ENCODE data around the gene DNAJC2. TPM values are rescaled to one million over a fixed set of nuclear protein-coding genes. Genes with fewer than 3 reads are reported as not detected.

DNAJC2 gene, protein sequence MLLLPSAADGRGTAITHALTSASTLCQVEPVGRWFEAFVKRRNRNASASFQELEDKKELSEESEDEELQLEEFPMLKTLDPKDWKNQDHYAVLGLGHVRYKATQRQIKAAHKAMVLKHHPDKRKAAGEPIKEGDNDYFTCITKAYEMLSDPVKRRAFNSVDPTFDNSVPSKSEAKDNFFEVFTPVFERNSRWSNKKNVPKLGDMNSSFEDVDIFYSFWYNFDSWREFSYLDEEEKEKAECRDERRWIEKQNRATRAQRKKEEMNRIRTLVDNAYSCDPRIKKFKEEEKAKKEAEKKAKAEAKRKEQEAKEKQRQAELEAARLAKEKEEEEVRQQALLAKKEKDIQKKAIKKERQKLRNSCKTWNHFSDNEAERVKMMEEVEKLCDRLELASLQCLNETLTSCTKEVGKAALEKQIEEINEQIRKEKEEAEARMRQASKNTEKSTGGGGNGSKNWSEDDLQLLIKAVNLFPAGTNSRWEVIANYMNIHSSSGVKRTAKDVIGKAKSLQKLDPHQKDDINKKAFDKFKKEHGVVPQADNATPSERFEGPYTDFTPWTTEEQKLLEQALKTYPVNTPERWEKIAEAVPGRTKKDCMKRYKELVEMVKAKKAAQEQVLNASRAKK
- total RNA-seq (13.6 and 15.0 TPM in 2 replicates), polyA plus RNA-seq (22.0 and 24.4 TPM in 2 replicates), polyA minus RNA-seq (ENCODE audit: low replicate concordance) (0.44 and 1.1 TPM in 2 replicates)
- polyA plus RNA-seq (2012): 22.0 and 22.9 TPM in 2 replicates

- Histone ChIP-seq H3K79me2 (ENCODE audit: control insufficient read depth, insufficient read depth, low read length) (peaks cover 64% of the 10 kb centered on the region), H3K4me2 (ENCODE audit: extremely low read depth, insufficient read depth, low read length) (peak within 1 kb of the TSS; percentile 78), H3K4me3 (replicated peaks in 1 of 4; ENCODE audit: control extremely low read depth in 1 of 4, insufficient read depth in 1 of 4, low read depth in 3 of 4, low read length in 4 of 4) (peak within 1 kb of the TSS; percentile 63 to 97 (median 88)), H3K9me3 (ENCODE audit: control insufficient read depth, insufficient read depth, low read depth, low read length) (no peaks in the 10 kb centered on the region), H3K36me3 (ENCODE audit: control insufficient read depth, insufficient read depth, low read length) (peaks cover 9% of the 10 kb centered on the region), H3K4me1 (ENCODE audit: control insufficient read depth, extremely low read depth, insufficient read depth, low read length) (peaks cover 6% of the 10 kb centered on the region), H3K27ac (ENCODE audit: insufficient read depth, low read length) (peak within 1 kb of the TSS; percentile 91), H2AFZ (ENCODE audit: low read length) (peak within 1 kb of the TSS; percentile 69), H4K20me1 (ENCODE audit: control insufficient read depth, extremely low read depth, insufficient read depth, low read length) (no peaks in the 10 kb centered on the region), H3K27me3 (ENCODE audit: control insufficient read depth, insufficient read depth, low read length) (no peaks in the 10 kb centered on the region), H3K9ac (ENCODE audit: insufficient read depth, low read length) (peak within 1 kb of the TSS; percentile 84)
- peak; percentile 94 to 96 for DNase-seq (ENCODE audit: low read depth in 2 of 2)
- TF ChIP-seq EZH2 (IDR thresholded peaks at IDR 0.05; ENCODE audit: low read length, missing control alignments) (no peak), CTCF (conservative IDR thresholded peaks at IDR 0.05 in 1 of 2, IDR thresholded peaks at IDR 0.05 in 1 of 2; ENCODE audit: low read depth in 1 of 2, low read length in 2 of 2) (no peak)
These were observed at the start of gene DNAJC2 for GRCh38 chr7:103344453-103345149. TSS of gene DNAJC2 (minus strand) at chr7:103344767. CDS start at chr7:103344622, 145 bp downstream.

DNA sequence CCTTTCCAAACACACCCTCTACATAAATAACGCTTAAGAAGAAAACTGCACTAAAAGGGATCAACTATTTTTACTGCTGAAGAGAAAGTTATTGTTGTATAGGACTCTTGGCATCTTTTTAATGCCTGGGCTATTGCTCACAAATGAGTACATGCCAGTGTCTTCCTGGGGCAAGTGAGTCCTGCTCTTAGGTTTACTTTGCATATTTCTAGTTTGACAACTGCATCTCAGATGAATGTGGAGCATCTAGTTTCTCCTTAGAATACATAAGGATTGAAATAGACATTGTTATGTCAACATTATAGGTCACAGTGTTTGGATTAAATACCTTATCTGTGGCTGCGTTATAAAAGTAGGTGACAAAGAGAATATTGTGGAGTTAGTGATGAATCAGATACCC lies 47.4 kb upstream of the DNAJC2 start:
- Histone ChIP-seq H3K4me3 (replicated peaks in 1 of 4; ENCODE audit: control extremely low read depth in 1 of 4, insufficient read depth in 1 of 4, low read depth in 3 of 4, low read length in 4 of 4) (no peak overlapping the region), H3K9ac (ENCODE audit: insufficient read depth, low read length) (no peak overlapping the region), H3K27me3 (ENCODE audit: control insufficient read depth, insufficient read depth, low read length) (no peaks in the 10 kb centered on the region), H4K20me1 (ENCODE audit: control insufficient read depth, extremely low read depth, insufficient read depth, low read length) (no peaks in the 10 kb centered on the region), H3K9me3 (ENCODE audit: control insufficient read depth, insufficient read depth, low read depth, low read length) (no peaks in the 10 kb centered on the region), H3K27ac (ENCODE audit: insufficient read depth, low read length) (no peak overlapping the region), H3K4me2 (ENCODE audit: extremely low read depth, insufficient read depth, low read length) (no peak overlapping the region), H3K36me3 (ENCODE audit: control insufficient read depth, insufficient read depth, low read length) (no peaks in the 10 kb centered on the region), H2AFZ (ENCODE audit: low read length) (no peak overlapping the region), H3K79me2 (ENCODE audit: control insufficient read depth, insufficient read depth, low read length) (no peaks in the 10 kb centered on the region), H3K4me1 (ENCODE audit: control insufficient read depth, extremely low read depth, insufficient read depth, low read length) (no peaks in the 10 kb centered on the region)
- no peak for TF ChIP-seq CTCF (conservative IDR thresholded peaks at IDR 0.05 in 1 of 2, IDR thresholded peaks at IDR 0.05 in 1 of 2; ENCODE audit: low read depth in 1 of 2, low read length in 2 of 2)
- TF ChIP-seq EZH2 (IDR thresholded peaks at IDR 0.05; ENCODE audit: low read length, missing control alignments): no peak
- DNase-seq (ENCODE audit: low read depth in 2 of 2): peak in 1 of 2 donors; percentile 3

DNA sequence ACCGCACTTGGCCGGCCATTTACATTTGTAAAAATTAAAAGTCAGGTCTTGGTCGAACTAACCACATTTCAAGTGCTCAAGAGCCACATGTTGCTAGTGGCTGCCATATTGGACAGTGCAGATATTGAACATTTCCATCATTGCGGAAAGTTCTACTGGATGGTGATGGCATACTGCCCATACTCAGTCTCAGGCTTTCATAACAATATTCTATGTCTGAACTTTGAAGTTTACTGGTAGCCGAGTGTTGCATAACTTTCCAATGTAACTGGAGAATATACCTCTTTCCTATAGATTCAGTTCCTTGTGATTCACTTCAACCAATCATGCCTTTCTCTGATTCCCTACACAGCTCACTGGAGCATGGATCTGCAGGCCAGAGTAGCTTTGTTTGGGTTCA lies 46.6 kb upstream of the DNAJC2 start:
- no peaks in the 10 kb centered on the region for H4K20me1 ChIP-seq (ENCODE audit: control insufficient read depth, extremely low read depth, insufficient read depth, low read length)
- no peak overlapping the region for H3K9ac ChIP-seq (ENCODE audit: insufficient read depth, low read length)
- H3K4me2 ChIP-seq (ENCODE audit: extremely low read depth, insufficient read depth, low read length): no peak overlapping the region
- H3K4me3 ChIP-seq (replicated peaks in 1 of 4; ENCODE audit: control extremely low read depth in 1 of 4, insufficient read depth in 1 of 4, low read depth in 3 of 4, low read length in 4 of 4): no peak overlapping the region
- no peaks in the 10 kb centered on the region for H3K9me3 ChIP-seq (ENCODE audit: control insufficient read depth, insufficient read depth, low read depth, low read length)
- H3K27me3 ChIP-seq (ENCODE audit: control insufficient read depth, insufficient read depth, low read length): no peaks in the 10 kb centered on the region
- H3K79me2 ChIP-seq (ENCODE audit: control insufficient read depth, insufficient read depth, low read length): no peaks in the 10 kb centered on the region
- H3K36me3 ChIP-seq (ENCODE audit: control insufficient read depth, insufficient read depth, low read length): no peaks in the 10 kb centered on the region
- no peak overlapping the region for H2AFZ ChIP-seq (ENCODE audit: low read length)
- no peak for DNase-seq (ENCODE audit: low read depth in 2 of 2)
- H3K4me1 ChIP-seq (ENCODE audit: control insufficient read depth, extremely low read depth, insufficient read depth, low read length): no peaks in the 10 kb centered on the region
- H3K27ac ChIP-seq (ENCODE audit: insufficient read depth, low read length): no peak overlapping the region
- TF ChIP-seq EZH2 (IDR thresholded peaks at IDR 0.05; ENCODE audit: low read length, missing control alignments) (no peak), CTCF (conservative IDR thresholded peaks at IDR 0.05 in 1 of 2, IDR thresholded peaks at IDR 0.05 in 1 of 2; ENCODE audit: low read depth in 1 of 2, low read length in 2 of 2) (no peak)

All from fibroblast of lung (primary cell).